Spleen (tissue), 11 donors: Measurements from ENCODE around the gene ZNF609. TPM values are rescaled to one million over a fixed set of nuclear protein-coding genes. Genes with fewer than 3 reads are reported as not detected.

Experiments
- DNase-seq: peaks from one replicate; pipeline ENCODE4 v3.0.0-alpha.2; 2020
- H3K27ac ChIP-seq, 8 donors: fragments of 200-600 bp; sonication (generic) in 7 of 8; 1 replicate in 4 of 8; 2 replicates in 4 of 8; pipeline versions ENCODE4 v1.5.0 to v1.8.0; 2016 to 2021; ENCODE audit warnings: inconsistent platforms in 4 of 8, mild to moderate bottlenecking in 4 of 8, moderate library complexity in 1 of 8
- H3K27me3 ChIP-seq, 7 donors: fragments of 200-600 bp; sonication (generic) in 6 of 7; replicated peaks in 1 of 7; 1 replicate in 4 of 7; 2 replicates in 3 of 7; pipeline versions ENCODE4 v1.5.0 to v1.8.0; 2016 to 2021; ENCODE audit warnings: inconsistent platforms in 3 of 7, mild to moderate bottlenecking in 1 of 7
- H3K36me3 ChIP-seq, 6 donors: fragments of 200-600 bp; sonication (generic) in 5 of 6; 1 replicate in 4 of 6; 2 replicates in 2 of 6; pipeline versions ENCODE4 v1.5.0 to v1.8.0; 2016 to 2021; ENCODE audit warnings: inconsistent platforms in 2 of 6
- H3K4me1 ChIP-seq, 6 donors: fragments of 200-600 bp; sonication (generic) in 5 of 6; 1 replicate in 3 of 6; 2 replicates in 3 of 6; pipeline versions ENCODE4 v1.5.0 to v1.8.0; 2016 to 2021; ENCODE audit warnings: inconsistent platforms in 3 of 6
- H3K4me3 ChIP-seq, 8 donors: fragments of 200-600 bp; sonication (generic) in 7 of 8; 1 replicate in 4 of 8; 2 replicates in 4 of 8; pipeline versions ENCODE4 v1.5.0 to v1.8.0; 2016 to 2021; ENCODE audit warnings: inconsistent platforms in 4 of 8, mild to moderate bottlenecking in 4 of 8, moderate library complexity in 2 of 8
- H3K9me3 ChIP-seq, 8 donors: fragments of 200-600 bp; sonication (generic) in 7 of 8; 1 replicate in 4 of 8; 2 replicates in 4 of 8; pipeline versions ENCODE4 v1.5.0 to v1.8.0; 2016 to 2021; ENCODE audit warnings: inconsistent platforms in 4 of 8
- POLR2A ChIP-seq, 3 donors: fragments of 450-650 bp; IDR thresholded peaks; one replicate each; pipeline ENCODE4 v1.5.1; 2017; ENCODE audit warnings: antibody characterized with exemption in 3 of 3, mild to moderate bottlenecking in 1 of 3
- POLR2AphosphoS5 ChIP-seq, 3 donors: sonication (generic); formaldehyde crosslinking; IDR thresholded peaks; one replicate each; pipeline ENCODE4 v1.5.1; 2017; ENCODE audit warnings: antibody characterized with exemption in 3 of 3
- WGBS, 5 donors: extraction: QIAGEN DNeasy Blood & Tissue Kit in 3 of 5; methylation state at CpG; one replicate each; pipeline versions ENCODE4 v1.1.5 to v1.1.7; 2013 to 2018; 5-methylcytosine and 5-hydroxymethylcytosine counted together
- intact Hi-C: fragments of 100-400 bp; cut with DNase I; formaldehyde crosslinking; loops from one replicate; pipeline ENCODE4 v1.15.0; 2023; ENCODE audit warnings: low total_unique reads
- polyA plus RNA-seq, 3 donors: library from polyadenylated mRNA; stranded (reverse); fragments of 200-250 nt; gene quantifications; one replicate each; pipeline ENCODE4 v1.2.1, GENCODE V29; 2013
- total RNA-seq, 7 donors: library from RNA; depleted of rRNA in 3 of 7; stranded (reverse); fragments of >200 nt in 3 of 7; fragmentation: NEBNext Ultra II Directional in 4 of 7; extraction: Animal tissue kit (Norgen Biotek cat#: 25700) in 4 of 7; gene quantifications; one replicate each; pipeline versions ENCODE4 v1.1.0 to v1.2.1, GENCODE V29; 2016 to 2021
- TF ChIP-seq, protein P1 (sequence below), 11 experiments: fragments of 200-600 bp in 7 of 11; fragments of 450-650 bp in 4 of 11; sonication (generic) in 4 of 11; IDR thresholded peaks in 8 of 11; conservative IDR thresholded peaks in 3 of 11; 1 replicate in 7 of 11; 2 replicates in 4 of 11; pipeline versions ENCODE4 v1.4.0 to v1.8.0; 2016 to 2021; ENCODE audit warnings: antibody characterized with exemption in 11 of 11, inconsistent platforms in 4 of 11, mild to moderate bottlenecking in 1 of 11
- donor health status: healthy with polysubstance abuse.
- donor health status: DM: no; HTN: no; CAD: no; lungs with moderate emphysema.
- donor health status: DM: no; HTN: no; CAD: no.
- donor health status: Bipolar disorder and iron deficiency.
- donor health status: healthy.
- donor health status: DM: no; HTN: no; CAD: no.
- donor health status: DM: yes; HTN: yes; CAD: no.

Gene ZNF609
- total and polyA plus RNA-seq, 10 donors, result 2.4 to 55.7 (median 38.8) TPM

DNA sequence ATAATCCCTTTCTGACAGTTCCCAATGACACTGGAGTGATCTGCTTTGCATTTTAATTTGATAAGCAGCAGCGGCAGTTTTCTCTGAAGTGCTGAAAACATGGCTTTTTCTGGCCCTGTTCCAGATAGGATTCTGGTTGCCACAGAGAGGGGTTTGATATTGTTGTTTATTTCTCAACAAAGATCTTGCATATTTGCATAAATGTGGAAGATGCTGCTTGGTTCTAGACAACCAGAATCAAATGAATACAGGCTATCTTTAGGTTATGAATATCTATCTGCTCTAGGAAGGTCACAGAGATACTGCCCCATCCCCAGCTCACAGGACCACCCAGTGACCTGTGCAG, 137.1 kb downstream of the ZNF609 start:
- Histone ChIP-seq H3K4me1 (peaks cover 17 to 72% (median 45%) of the 10 kb centered on the region in 6 donors), H3K27me3 (no peaks in the 10 kb centered on the region), H3K36me3 (no peaks in the 10 kb centered on the region), H3K27ac (peak overlapping the region in 7 of 8 donors; percentile 65 to 78 (median 73)), H3K4me3 (peak overlapping the region in 2 of 8 donors; percentile 3 to 40), H3K9me3 (no peaks in the 10 kb centered on the region)
- DNase-seq, result no peak
- WGBS, 5 donors, result 17 to 37% (median 21%) methylated on average over 1 of the region's 1 CpG
- TF ChIP-seq POLR2AphosphoS5 (IDR thresholded peaks at IDR 0.05) (no peak), POLR2A (IDR thresholded peaks at IDR 0.05) (no peak)
- TF ChIP-seq, protein P1, sequence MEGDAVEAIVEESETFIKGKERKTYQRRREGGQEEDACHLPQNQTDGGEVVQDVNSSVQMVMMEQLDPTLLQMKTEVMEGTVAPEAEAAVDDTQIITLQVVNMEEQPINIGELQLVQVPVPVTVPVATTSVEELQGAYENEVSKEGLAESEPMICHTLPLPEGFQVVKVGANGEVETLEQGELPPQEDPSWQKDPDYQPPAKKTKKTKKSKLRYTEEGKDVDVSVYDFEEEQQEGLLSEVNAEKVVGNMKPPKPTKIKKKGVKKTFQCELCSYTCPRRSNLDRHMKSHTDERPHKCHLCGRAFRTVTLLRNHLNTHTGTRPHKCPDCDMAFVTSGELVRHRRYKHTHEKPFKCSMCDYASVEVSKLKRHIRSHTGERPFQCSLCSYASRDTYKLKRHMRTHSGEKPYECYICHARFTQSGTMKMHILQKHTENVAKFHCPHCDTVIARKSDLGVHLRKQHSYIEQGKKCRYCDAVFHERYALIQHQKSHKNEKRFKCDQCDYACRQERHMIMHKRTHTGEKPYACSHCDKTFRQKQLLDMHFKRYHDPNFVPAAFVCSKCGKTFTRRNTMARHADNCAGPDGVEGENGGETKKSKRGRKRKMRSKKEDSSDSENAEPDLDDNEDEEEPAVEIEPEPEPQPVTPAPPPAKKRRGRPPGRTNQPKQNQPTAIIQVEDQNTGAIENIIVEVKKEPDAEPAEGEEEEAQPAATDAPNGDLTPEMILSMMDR (IDR thresholded peaks at IDR 0.05 in 8 of 11, conservative IDR thresholded peaks at IDR 0.05 in 3 of 11), result no peak
- intact Hi-C loops, result no loop called here

DNA sequence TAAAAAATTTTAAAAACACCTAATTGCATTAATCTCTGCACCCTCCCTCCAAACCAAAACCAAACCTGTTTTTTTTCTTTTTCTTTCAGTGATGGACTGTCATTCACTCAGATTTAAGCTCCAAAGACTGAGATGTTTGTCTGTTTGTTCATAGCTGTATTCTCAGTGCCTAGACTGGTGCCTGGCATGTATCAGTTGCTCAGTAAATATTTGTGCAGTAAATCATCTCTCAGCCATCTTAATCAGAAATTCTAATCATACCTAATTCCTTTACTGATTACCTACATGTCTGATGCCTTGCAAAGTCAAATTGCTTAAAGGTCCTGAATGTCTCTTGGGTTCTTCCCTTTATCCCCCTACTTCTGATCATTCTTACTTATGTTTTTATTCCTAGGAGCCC, 138.8 kb downstream of the ZNF609 start:
- DNase-seq, result no peak
- intact Hi-C loops, result no loop called here
- no peak overlapping the region for H3K27ac ChIP-seq

DNA sequence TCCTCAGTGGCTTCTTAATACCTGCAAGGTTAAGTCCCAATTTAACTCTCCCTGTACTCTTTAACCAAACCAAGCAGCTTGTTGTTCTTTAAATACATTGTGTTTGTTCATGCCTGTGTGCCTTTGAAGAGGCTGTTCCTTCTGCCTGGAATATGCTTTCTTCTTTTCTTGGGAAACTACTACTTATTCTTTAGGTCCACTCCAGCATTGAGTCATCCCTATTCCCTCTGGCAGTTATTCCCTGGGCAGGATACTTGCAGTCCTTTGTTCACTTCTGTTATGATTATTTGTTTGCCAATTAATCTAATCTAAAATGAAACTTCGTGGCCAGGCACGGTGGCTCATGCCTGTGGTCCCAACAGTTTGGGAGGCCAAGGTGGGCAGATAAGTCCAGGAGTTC, 139.3 kb downstream of the ZNF609 start:
- H3K27me3 ChIP-seq, result no peaks in the 10 kb centered on the region
- DNase-seq, result no peak
- TF ChIP-seq POLR2AphosphoS5 (IDR thresholded peaks at IDR 0.05), result no peak
- TF ChIP-seq, protein P1 (IDR thresholded peaks at IDR 0.05 in 8 of 11, conservative IDR thresholded peaks at IDR 0.05 in 3 of 11), result no peak
- H3K4me3 ChIP-seq, result no peak overlapping the region
- intact Hi-C loops, result no loop called here
- WGBS, 5 donors, result 34 to 63% (median 47%) methylated on average over 2 of the region's 2 CpGs
- no peaks in the 10 kb centered on the region for H3K36me3 ChIP-seq
- peaks cover 17 to 90% (median 45%) of the 10 kb centered on the region in 6 donors for H3K4me1 ChIP-seq
- H3K27ac ChIP-seq, result no peak overlapping the region
- no peaks in the 10 kb centered on the region for H3K9me3 ChIP-seq

More for the DNA sequence above, 138.8 kb downstream of the ZNF609 start:
- Histone ChIP-seq H3K4me3 (no peak overlapping the region), H3K36me3 (no peaks in the 10 kb centered on the region), H3K9me3 (no peaks in the 10 kb centered on the region), H3K4me1 (peaks cover 17 to 85% (median 45%) of the 10 kb centered on the region in 6 donors), H3K27me3 (no peaks in the 10 kb centered on the region)
- TF ChIP-seq, protein P1 (IDR thresholded peaks at IDR 0.05 in 8 of 11, conservative IDR thresholded peaks at IDR 0.05 in 3 of 11), result no peak
- no peak for TF ChIP-seq POLR2AphosphoS5 (IDR thresholded peaks at IDR 0.05)
- no peak for TF ChIP-seq POLR2A (IDR thresholded peaks at IDR 0.05)

DNA sequence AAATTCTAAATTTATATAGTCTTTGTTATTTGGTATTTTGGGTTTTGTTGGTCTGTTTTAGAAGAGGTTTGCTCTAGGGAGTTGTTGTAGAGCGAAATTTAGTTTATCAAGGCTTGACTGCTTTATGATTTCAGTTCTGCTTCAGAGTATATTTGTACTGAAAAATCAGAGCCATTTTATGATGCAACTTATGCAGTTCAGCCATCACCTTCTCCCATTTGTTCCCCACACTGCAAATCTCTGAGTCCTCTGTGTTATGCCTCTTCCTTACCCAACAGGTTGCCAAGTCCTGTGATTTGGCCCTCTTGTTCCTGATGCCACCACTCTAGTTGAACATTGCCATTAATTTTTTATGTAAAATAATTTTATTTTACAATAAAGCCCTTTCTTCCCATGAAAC, 140.4 kb downstream of the ZNF609 start:
- peaks cover 17 to 92% (median 45%) of the 10 kb centered on the region in 6 donors for H3K4me1 ChIP-seq
- H3K27me3 ChIP-seq, result no peaks in the 10 kb centered on the region
- H3K36me3 ChIP-seq, result no peaks in the 10 kb centered on the region
- no peaks in the 10 kb centered on the region for H3K9me3 ChIP-seq
- no peak for DNase-seq
- TF ChIP-seq POLR2A (IDR thresholded peaks at IDR 0.05) (no peak), POLR2AphosphoS5 (IDR thresholded peaks at IDR 0.05) (no peak)
- TF ChIP-seq, protein P1 (IDR thresholded peaks at IDR 0.05 in 8 of 11, conservative IDR thresholded peaks at IDR 0.05 in 3 of 11), result no peak
- peak overlapping the region in 1 of 8 donors; percentile 11 for H3K27ac ChIP-seq
- 75 to 88% (median 82%) methylated on average over 1 of the region's 1 CpG for WGBS, 5 donors
- H3K4me3 ChIP-seq, result no peak overlapping the region
- intact Hi-C loops, result no loop called here
